OCI-LY7 (cell line): Measurements from ENCODE around the gene GRID1. TPM values are rescaled to one million over a fixed set of nuclear protein-coding genes. Genes with fewer than 3 reads are reported as not detected.

Source experiments
- BruUV-seq: library from RNA; stranded (reverse); fragments of 400-500 nt; replicated peaks from 2 replicates; lab custom pipeline; 2021; lab: Mats Ljungman, UMichigan
- CTCF ChIA-PET: fragments of 300-600 bp; sonication (Branson Sonifier 250); formaldehyde crosslinking; loops from one replicate; lab custom pipeline; 2022; ENCODE audit warnings: antibody characterized with exemption; ENCODE audit not compliant: unreplicated experiment; lab: Charles Lee
- POLR2A ChIA-PET: fragments of 300-600 bp; sonication (Branson Sonifier 250); formaldehyde crosslinking; loops from one replicate; lab custom pipeline; 2022; ENCODE audit warnings: antibody characterized with exemption; lab: Charles Lee
- DNase-seq: peaks from one replicate; pipeline ENCODE4 v3.0.0-alpha.2; 2015; ENCODE audit warnings: low spot score
- H2AFZ ChIP-seq: fragments of 200-600 bp; sonication (generic), shearing (Covaris generic); 2 replicates; pipeline ENCODE4 v1.6.1; 2014; ENCODE audit warnings: mild to moderate bottlenecking, antibody characterized with exemption, low read length, moderate library complexity
- H3K27ac ChIP-seq: fragments of 200-600 bp; sonication (generic); 2 replicates; pipeline ENCODE4 v1.5.1; 2014; ENCODE audit warnings: mixed run types, low read depth, mild to moderate bottlenecking, moderate library complexity, low read length, inconsistent platforms; ENCODE audit not compliant: poor library complexity, severe bottlenecking
- H3K36me3 ChIP-seq: fragments of 200-600 bp; sonication (generic); 2 replicates; pipeline ENCODE4 v1.6.1; 2014; ENCODE audit warnings: mild to moderate bottlenecking, antibody characterized with exemption, low read length, moderate library complexity, mixed read lengths; ENCODE audit not compliant: insufficient read depth
- H3K4me1 ChIP-seq: fragments of 200-600 bp; sonication (generic); 2 replicates; pipeline ENCODE4 v1.5.1; 2014; ENCODE audit warnings: mild to moderate bottlenecking, low read length; ENCODE audit not compliant: insufficient read depth, poor library complexity, severe bottlenecking
- H3K4me2 ChIP-seq: fragments of 200-600 bp; sonication (generic); 2 replicates; pipeline ENCODE4 v1.6.1; 2014; ENCODE audit warnings: mild to moderate bottlenecking, low read length
- H3K4me3 ChIP-seq: fragments of 200-600 bp; sonication (generic); 2 replicates; pipeline ENCODE4 v1.5.1; 2014; ENCODE audit warnings: mild to moderate bottlenecking, low read depth, low read length; ENCODE audit not compliant: poor library complexity, severe bottlenecking
- H3K79me2 ChIP-seq: fragments of 200-600 bp; sonication (generic); 2 replicates; pipeline ENCODE4 v1.6.1; 2016; ENCODE audit warnings: low read depth, mild to moderate bottlenecking, low read length, moderate library complexity, mixed read lengths; ENCODE audit not compliant: insufficient read depth
- H3K9me2 ChIP-seq: fragments of 200-600 bp; sonication (generic); 2 replicates; pipeline ENCODE4 v1.6.1; 2016; ENCODE audit warnings: mild to moderate bottlenecking, low read length, mixed read lengths; ENCODE audit not compliant: insufficient read depth
- H3K9me3 ChIP-seq: fragments of 200-600 bp; sonication (generic); 2 replicates; pipeline ENCODE4 v1.6.1; 2014; ENCODE audit warnings: mild to moderate bottlenecking, mixed run types, low read length, mixed read lengths
- H4K20me1 ChIP-seq: fragments of 200-600 bp; sonication (generic); 2 replicates; pipeline ENCODE4 v1.6.1; 2014; ENCODE audit warnings: mild to moderate bottlenecking, antibody characterized with exemption, low read length, moderate library complexity, mixed read lengths; ENCODE audit not compliant: insufficient read depth
- CTCF ChIP-seq: fragments of 200-600 bp; sonication (generic); conservative IDR thresholded peaks from 2 replicates; pipeline ENCODE4 v1.5.1; 2014; ENCODE audit warnings: mild to moderate bottlenecking, antibody characterized with exemption, low read length, moderate library complexity, mixed read lengths
- EZH2phosphoT487 ChIP-seq: fragments of 200-600 bp; sonication (generic); IDR thresholded peaks from 2 replicates; pipeline ENCODE4 v1.6.1; 2018; ENCODE audit warnings: low read depth, borderline replicate concordance, mild to moderate bottlenecking, mixed run types, antibody characterized with exemption, low read length, moderate library complexity, mixed read lengths
- intact Hi-C: fragments of 100-400 bp; cut with micrococcal nuclease; formaldehyde crosslinking; loops from one replicate; pipeline ENCODE4 v1.10.0; 2022; ENCODE audit not compliant: unreplicated experiment
- total RNA-seq, 2 experiments: library from RNA; depleted of rRNA in 1 of 2; stranded (reverse); fragments of >200 nt in 1 of 2; shearing (Covaris generic) in 1 of 2; gene quantifications; 2 replicates each; pipeline ENCODE4 v1.2.3, GENCODE V29; 2014 to 2022

GRID1 gene
- total RNA-seq, 2 experiments from 2014 or later: 1.6 to 3.7 TPM

DNA sequence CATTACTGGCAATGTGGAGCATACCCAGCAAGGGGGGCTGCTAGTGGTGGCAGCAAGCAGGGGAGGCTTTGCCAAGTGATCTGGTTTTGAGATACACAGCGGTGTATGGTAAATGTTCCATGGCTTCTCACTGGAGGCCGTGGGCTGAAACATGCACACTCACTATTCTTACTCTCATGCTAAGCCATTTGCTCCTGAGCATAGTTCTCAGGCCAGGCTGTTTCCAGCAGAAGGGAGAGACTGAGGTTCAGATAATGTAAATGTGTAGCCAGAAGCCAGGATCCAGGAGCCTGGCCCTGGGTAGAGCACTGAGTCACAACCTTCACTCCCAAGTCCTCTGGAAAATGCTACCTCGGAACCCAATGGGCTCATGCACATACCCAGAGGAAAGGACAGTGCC, 757.9 kb downstream of the GRID1 start:
- no peaks in the 10 kb centered on the region for H3K9me3 ChIP-seq
- no peak overlapping the region for H3K27ac ChIP-seq
- intact Hi-C loops: no loop called here
- H3K36me3 ChIP-seq: no peaks in the 10 kb centered on the region
- DNase-seq: no peak
- TF ChIP-seq CTCF: no peak
- no peak for TF ChIP-seq EZH2phosphoT487
- POLR2A ChIA-PET: no interaction called here
- H3K4me3 ChIP-seq: no peak overlapping the region
- H4K20me1 ChIP-seq: no peaks in the 10 kb centered on the region
- no peaks in the 10 kb centered on the region for H3K9me2 ChIP-seq
- no peak overlapping the region for H2AFZ ChIP-seq
- CTCF ChIA-PET: no interaction called here
- H3K4me2 ChIP-seq: no peak overlapping the region
- H3K79me2 ChIP-seq: no peaks in the 10 kb centered on the region
- H3K4me1 ChIP-seq: peaks cover 7% of the 10 kb centered on the region
- BruUV-seq: no TSS peak

GRCh38 chr10:85607043-85607695, 759.4 kb downstream of the GRID1 start:
- Histone ChIP-seq H3K36me3 (no peaks in the 10 kb centered on the region), H3K9me2 (no peaks in the 10 kb centered on the region), H3K9me3 (no peaks in the 10 kb centered on the region), H4K20me1 (no peaks in the 10 kb centered on the region), H2AFZ (no peak overlapping the region), H3K4me2 (no peak overlapping the region), H3K4me1 (peaks cover under 1% of the 10 kb centered on the region), H3K4me3 (no peak overlapping the region), H3K27ac (no peak overlapping the region), H3K79me2 (no peaks in the 10 kb centered on the region)
- no TSS peak for BruUV-seq
- POLR2A ChIA-PET: no interaction called here
- no peak for DNase-seq
- intact Hi-C loops: no loop called here
- TF ChIP-seq CTCF: no peak
- no peak for TF ChIP-seq EZH2phosphoT487
- CTCF ChIA-PET: no interaction called here

- POLR2A ChIA-PET: no interaction called here
- H3K27ac ChIP-seq: no peak overlapping the region
- H3K4me1 ChIP-seq: no peaks in the 10 kb centered on the region
- H2AFZ ChIP-seq: no peak overlapping the region
- no peaks in the 10 kb centered on the region for H4K20me1 ChIP-seq
- TF ChIP-seq CTCF (no peak), EZH2phosphoT487 (no peak)
- H3K9me2 ChIP-seq: no peaks in the 10 kb centered on the region
- H3K79me2 ChIP-seq: no peaks in the 10 kb centered on the region
- no peak overlapping the region for H3K4me3 ChIP-seq
- no TSS peak for BruUV-seq
- H3K9me3 ChIP-seq: no peaks in the 10 kb centered on the region
- no peaks in the 10 kb centered on the region for H3K36me3 ChIP-seq
- no peak overlapping the region for H3K4me2 ChIP-seq
- CTCF ChIA-PET: no interaction called here
- DNase-seq: no peak
- intact Hi-C loops: no loop called here
These were observed 760.2 kb downstream of the GRID1 start for GRCh38 chr10:85606401-85606800.
